GM04503 (cell line): ENCODE measurements around the gene ENTREP1.
"Not testable (repeated sequence)": the region's sequence is repeated elsewhere in the genome, so short reads cannot be mapped to it uniquely, and the experiment has no call there.

Experiments
- DNase-seq: peaks from one replicate; pipeline ENCODE4 v3.0.0-alpha.2; 2012; ENCODE audit warnings: low read depth

ENTREP1 gene

GRCh38 chr9:69324549-69325401 lies at the start of gene ENTREP1:
TSS of gene ENTREP1 (plus strand) at chr9:69325215. CDS start at chr9:69325310, 95 bp downstream.
- no peak for DNase-seq

GRCh38 chr9:69276775-69277174 lies 48.2 kb upstream of the ENTREP1 start:
- DNase-seq: no peak

GRCh38 chr9:69279084-69279731 lies 45.8 kb upstream of the ENTREP1 start:
- no peak for DNase-seq

- DNase-seq: no peak
Observed at GRCh38 chr9:69279733-69280132, 45.3 kb upstream of the ENTREP1 start.

- no peak for DNase-seq
Observed at GRCh38 chr9:69283003-69283402, 42.0 kb upstream of the ENTREP1 start.

- DNase-seq: no peak
Observed at GRCh38 chr9:69292078-69292477, 32.9 kb upstream of the ENTREP1 start.

- DNase-seq: no peak
Observed at GRCh38 chr9:69293156-69293555, 31.9 kb upstream of the ENTREP1 start.

- DNase-seq: no peak
Observed at GRCh38 chr9:69295872-69296552, 29.0 kb upstream of the ENTREP1 start.

GRCh38 chr9:69297300-69297980 lies 27.6 kb upstream of the ENTREP1 start:
- no peak for DNase-seq

GRCh38 chr9:69299315-69299714 lies 25.7 kb upstream of the ENTREP1 start:
- no peak for DNase-seq

GRCh38 chr9:69299826-69300225 lies 25.2 kb upstream of the ENTREP1 start:
- no peak for DNase-seq

- DNase-seq: no peak
Observed at GRCh38 chr9:69303331-69303730, 21.7 kb upstream of the ENTREP1 start.

- DNase-seq: not testable (repeated sequence)
Observed at GRCh38 chr9:69306895-69307445, 18.0 kb upstream of the ENTREP1 start.

- DNase-seq: peak; percentile 49
Observed at GRCh38 chr9:69307446-69308205, 17.4 kb upstream of the ENTREP1 start.

GRCh38 chr9:69308206-69308931 lies 16.6 kb upstream of the ENTREP1 start:
- no peak for DNase-seq

- no peak for DNase-seq
Observed at GRCh38 chr9:69313175-69313574, 11.8 kb upstream of the ENTREP1 start.

GRCh38 chr9:69314547-69314946 lies 10.5 kb upstream of the ENTREP1 start:
- DNase-seq: no peak

GRCh38 chr9:69317081-69317480 lies 7.9 kb upstream of the ENTREP1 start:
- no peak for DNase-seq

- no peak for DNase-seq
Observed at GRCh38 chr9:69317894-69318293, 7.1 kb upstream of the ENTREP1 start.

GRCh38 chr9:69319324-69320025 lies 5.5 kb upstream of the ENTREP1 start:
- no peak for DNase-seq
